NCI-H2196 (cell line): ENCODE results near the gene MDFIC.

ENCODE experiments used
- DNase-seq: peaks from one replicate; lab custom pipeline; 2025; ENCODE audit not compliant: unreplicated experiment; lab: John Stamatoyannopoulos, UW

MDFIC gene

GRCh38 chr7:114925434-114925833, 3.5 kb downstream of the MDFIC start:
- DNase-seq, result no peak

DNA sequence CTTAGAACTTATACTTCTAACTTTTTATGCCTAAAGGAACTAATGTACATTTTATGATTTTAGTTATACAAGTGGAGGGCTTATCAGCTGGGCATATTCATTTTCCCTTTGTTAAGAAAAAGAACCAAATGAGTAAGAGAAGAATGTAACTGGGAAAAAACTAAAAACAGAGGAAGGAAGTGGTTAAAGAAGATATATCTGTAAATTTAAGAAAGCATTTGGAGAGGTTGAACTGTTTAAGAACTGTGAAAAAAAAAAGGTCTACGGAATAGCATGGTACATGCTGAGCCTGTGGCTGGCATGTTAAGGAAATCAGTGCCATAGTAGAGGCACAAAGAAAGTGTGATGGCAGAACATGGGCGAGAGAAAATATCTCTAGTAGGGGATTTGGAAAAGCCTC, 6.2 kb downstream of the MDFIC start:
- no peak for DNase-seq

DNA sequence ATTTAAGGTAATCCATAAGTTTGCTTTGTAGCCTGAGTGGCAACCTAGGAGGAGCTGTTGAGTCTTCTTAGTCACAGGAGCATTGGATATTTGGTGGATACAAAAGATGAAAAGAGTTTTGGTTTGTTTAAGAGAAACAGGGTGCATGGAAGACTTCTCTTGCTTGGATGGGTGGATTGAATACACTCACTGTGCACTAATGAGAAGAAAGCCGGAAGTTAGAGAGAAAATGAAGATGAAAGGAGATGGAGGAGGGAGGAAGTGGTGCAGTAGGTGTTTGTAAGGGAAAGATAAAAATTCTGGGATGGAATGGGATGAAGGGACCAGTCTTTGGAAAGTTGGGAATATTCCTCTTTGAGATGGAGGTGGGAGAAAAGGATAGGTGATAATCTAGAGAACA, 7.7 kb downstream of the MDFIC start:
- DNase-seq, result no peak

DNA sequence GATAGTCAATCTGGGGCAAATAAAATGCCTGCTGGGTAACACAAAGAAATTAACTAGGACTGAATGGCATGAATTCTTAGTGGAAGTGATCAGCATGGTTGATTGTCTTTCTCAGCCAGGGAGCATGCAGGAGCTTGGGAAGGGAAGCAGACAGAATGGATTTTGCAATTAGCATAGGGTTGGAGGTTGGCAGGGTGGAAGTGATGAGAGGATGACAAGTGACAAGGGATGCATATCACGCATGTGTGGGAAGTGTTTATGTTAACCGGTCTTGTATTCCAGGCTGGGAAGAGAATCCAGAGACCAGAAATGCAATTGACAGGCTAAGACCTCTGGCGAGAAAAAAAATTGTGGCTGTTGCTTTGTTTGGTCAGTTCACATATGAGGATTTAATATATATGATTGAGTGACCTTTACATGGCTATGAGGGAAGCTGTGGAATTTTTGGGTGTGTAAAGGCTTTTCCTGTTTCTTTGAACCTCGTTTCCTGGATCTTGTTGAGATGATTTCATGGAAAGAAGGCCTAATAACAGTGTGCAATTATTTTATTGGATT, 8.3 kb downstream of the MDFIC start:
- DNase-seq, result no peak

DNA sequence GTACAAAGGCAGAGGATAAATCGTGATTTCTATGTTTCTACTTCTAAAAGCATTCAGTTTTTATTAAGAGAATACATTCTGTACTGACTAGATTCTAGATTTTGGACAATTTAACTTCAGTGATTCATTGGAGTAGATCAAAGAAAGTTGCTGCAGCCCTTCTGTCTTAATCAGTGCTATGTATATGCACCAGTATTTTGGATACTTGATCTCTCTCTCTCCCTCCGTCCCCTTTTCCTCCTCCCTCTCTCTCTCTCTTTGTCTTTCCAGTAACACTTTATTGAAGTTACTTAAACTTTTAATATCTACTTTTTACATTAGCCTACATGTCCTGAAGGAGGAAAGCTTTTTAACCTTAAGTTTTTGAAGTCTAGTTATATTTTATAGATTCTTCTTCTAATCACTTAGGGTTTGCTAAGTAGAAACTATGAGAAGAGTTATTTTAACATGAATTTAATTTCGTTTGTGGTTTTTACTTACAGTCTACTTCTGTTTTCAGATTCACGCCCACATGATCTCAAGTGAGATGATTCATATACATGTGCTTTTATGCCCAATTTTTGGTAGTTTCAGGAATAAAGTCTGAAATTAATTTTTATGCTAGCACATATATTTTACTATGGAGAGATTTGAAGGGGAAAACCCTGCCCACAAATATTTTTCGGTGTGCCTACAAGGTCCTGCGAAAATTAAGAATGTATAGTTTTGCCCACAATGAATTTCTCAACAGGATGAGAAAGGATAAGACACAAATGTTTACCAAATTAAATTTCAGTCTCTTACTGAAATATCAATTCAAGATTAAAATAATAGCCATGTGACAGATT, 9.1 kb downstream of the MDFIC start:
- DNase-seq, result no peak

- DNase-seq, result no peak
Measured at GRCh38 chr7:114931656-114932011, 9.7 kb downstream of the MDFIC start.

- DNase-seq, result no peak
Measured at GRCh38 chr7:114932991-114933390, 11.1 kb downstream of the MDFIC start.

GRCh38 chr7:114933658-114934057, 11.8 kb downstream of the MDFIC start:
- DNase-seq, result no peak

DNA sequence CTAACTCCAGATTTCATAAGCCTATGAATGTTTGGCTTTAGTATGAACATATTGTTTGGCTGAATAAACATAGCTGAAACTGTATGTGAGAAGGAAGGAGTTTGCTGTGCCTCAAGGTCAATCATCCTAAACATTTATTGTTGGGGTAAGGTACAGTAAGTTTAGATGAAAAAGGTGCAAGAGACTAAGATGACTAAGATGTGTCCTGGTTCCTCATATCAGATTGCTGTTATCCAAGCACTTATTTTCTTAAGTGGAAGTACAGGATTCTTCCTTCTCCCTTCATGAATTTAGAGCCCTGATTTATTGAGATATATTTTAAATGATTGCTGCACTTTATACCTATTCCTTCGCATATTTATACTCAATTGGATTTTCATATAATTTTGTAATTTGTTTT, 12.2 kb downstream of the MDFIC start:
- no peak for DNase-seq

DNA sequence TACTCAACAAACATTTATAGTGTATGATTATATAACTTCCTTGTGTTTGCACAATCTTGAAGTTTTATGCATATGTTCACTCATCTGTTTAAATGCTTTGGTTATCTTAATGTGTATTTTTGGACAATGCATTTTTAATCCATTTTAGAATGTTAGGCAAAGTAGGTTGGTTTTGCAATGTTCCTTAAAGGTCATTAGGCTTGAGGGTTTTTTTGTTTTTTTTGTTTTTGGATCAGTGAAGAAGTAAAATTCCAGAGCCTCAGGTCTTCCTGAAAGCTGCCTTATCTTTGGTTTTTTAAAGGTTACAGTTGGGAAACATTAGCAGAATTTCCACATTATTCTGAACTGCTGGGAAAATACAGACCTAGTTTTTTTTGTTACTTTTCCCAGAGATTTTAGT, 12.8 kb downstream of the MDFIC start:
- no peak for DNase-seq

DNA sequence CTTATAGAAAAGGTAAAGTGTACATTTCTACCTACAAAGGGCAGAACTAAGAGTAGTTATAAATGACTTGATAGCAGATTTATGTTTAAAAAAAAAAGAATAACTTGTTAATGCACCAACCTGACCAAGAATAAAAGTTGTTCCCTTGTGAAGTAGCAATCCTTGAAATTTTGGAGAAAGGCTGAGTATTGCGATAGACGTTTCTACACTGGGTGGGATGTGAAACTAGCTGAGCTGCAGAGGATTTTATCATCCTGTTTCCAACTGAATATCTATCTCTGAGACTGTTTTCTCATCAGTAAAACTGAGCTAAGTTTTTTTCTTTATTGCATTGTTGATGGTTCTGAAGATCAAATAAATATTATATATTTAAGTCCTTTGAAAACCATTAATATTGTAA, 14.6 kb downstream of the MDFIC start:
- DNase-seq, result no peak

- no peak for DNase-seq
Measured at GRCh38 chr7:114937446-114937845, 15.6 kb downstream of the MDFIC start.

DNA sequence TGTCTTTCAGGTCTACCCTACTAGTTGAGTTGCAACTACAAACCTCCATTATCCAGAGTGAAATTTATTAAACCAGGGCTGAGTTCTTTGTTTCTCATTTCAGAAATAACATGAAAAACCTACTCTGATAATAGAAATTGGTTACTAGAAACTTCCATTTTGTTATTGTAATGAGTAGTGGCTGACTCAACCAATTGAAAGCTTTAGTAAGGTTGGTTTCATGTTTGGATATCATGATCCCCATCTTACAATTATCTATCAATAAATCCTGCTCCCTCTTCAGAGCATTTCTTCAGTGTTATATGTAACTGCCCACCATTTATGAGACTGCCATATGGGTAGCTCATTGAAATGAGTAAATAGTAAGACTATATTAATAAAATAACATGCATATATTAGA, 16.9 kb downstream of the MDFIC start:
- no peak for DNase-seq

- DNase-seq, result no peak
Measured at GRCh38 chr7:114939484-114940097, 17.7 kb downstream of the MDFIC start.

- DNase-seq, result no peak
Measured at GRCh38 chr7:114940220-114940619, 18.3 kb downstream of the MDFIC start.

DNA sequence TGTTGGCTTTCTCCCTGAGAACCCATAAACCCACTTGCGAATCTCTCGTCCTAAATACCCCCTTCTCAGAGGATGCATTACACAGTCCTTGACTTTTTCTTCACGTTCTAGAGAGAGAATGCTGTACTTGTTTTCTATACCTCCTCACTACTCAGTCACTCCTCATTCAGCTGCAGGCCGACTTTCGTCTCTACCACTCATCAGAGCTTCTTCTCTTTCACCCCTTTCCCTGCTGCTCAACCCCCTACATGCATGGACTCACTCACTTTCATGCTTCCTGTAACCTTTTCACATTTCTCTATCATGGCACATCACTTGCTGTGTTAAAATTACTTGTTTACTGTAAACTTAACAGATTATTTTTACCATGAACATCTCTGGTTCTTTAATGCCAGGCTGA, 19.8 kb downstream of the MDFIC start:
- no peak for DNase-seq

GRCh38 chr7:114942446-114943175, 20.7 kb downstream of the MDFIC start:
- DNase-seq, result no peak

DNA sequence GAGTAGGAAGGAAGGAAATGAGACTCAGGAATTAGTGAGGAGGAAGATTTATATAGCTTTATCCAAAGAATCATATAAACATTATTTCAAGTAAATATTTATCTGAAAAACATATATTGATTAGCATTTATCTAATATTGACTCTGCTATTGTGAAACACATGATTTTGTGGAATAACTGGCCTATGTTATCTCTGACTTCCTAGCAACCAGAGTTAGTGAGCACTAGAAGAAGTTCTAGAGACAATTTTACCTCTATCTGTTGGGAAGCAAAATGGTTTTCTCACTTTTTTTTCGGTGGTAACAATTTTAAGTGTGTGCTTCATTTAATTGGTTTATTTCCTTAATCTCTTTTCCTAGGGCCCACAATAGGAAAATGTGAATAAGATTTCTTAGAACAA, 21.6 kb downstream of the MDFIC start:
- DNase-seq, result no peak

- no peak for DNase-seq
Measured at GRCh38 chr7:114943953-114944744, 22.3 kb downstream of the MDFIC start.

- DNase-seq, result no peak
Measured at GRCh38 chr7:114944745-114945625, 23.1 kb downstream of the MDFIC start.
